GM12892 (cell line): ENCODE measurements around the gene CCR8.

ENCODE experiments used
- POLR2A ChIP-seq: IDR thresholded peaks from 2 replicates; pipeline ENCODE4 v1.6.1; 2011; ENCODE audit warnings: low read depth, low read length, control low read depth
- POLR2AphosphoS5 ChIP-seq: IDR thresholded peaks from 2 replicates; pipeline ENCODE4 v1.6.1; 2011; ENCODE audit warnings: low read depth, low read length, control low read depth
- TAF1 ChIP-seq: IDR thresholded peaks from 2 replicates; pipeline ENCODE4 v1.6.1; 2011; ENCODE audit warnings: low read depth, mild to moderate bottlenecking, control low read depth, low read length, borderline replicate concordance

DNA sequence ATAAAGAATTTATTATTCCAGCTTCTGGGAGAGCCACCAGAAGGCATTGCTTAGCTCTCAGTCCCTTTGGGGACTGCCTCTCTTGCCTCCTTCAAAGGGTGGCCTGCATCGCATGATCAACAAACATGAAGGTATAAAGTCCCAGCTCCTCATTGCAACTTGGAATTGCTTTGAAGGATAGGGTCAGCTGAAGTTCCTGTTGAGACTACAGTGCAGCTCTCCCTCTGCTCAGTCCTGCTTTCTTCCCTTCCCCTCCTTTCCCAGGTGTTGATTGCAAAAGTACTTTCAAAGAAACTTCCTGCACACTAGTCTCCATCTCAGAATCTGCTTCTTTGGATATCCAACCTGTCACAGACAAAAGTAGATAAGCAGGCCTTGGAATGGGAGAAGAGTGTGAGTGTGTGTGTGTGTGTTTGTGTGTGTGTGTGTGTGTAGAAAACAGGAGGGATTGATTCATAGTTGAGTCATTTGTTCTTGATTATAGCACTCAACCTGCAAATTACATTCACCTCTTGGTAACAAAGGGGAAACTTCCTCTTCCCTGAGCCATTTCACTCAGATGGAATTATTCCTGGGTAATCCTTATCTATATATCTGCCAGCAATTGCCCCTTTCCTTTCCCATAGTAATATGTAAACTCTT is 13.7 kb downstream of the CCR8 start:
- TF ChIP-seq POLR2A (no peak), TAF1 (no peak), POLR2AphosphoS5 (no peak)
